Melanocyte of skin (primary cell): ENCODE data around the gene ATP6V0A4. TPM values are rescaled to one million over a fixed set of nuclear protein-coding genes. Genes with fewer than 3 reads are reported as not detected.

ENCODE experiments used
- total RNA-seq, 2 donors: library from RNA; depleted of rRNA; stranded (reverse); fragments of >200 nt; gene quantifications; 2 replicates each; pipeline ENCODE4 v1.2.3, GENCODE V29; 2012

Gene ATP6V0A4
- total RNA-seq: 10 to 100 TPM in 1 of 2 donors, 1 to 10 TPM in 1; 6.0 to 14.8 TPM

GRCh38 chr7:138797715-138798320 lies at the start of gene ATP6V0A4, which contains the start of gene TMEM213:
Gene ATP6V0A4 (minus strand): TSS chr7:138798196. CDS start chr7:138771247, 26,949 bp downstream.
Gene TMEM213 (plus strand): TSS chr7:138797994. CDS start chr7:138798105, 111 bp downstream.

GRCh38 chr7:138700857-138701536 lies 97.0 kb downstream of the ATP6V0A4 start, which contains the start of gene SVOPL:
Gene SVOPL (minus strand): TSS chr7:138701362. CDS start chr7:138679045, 22,317 bp downstream.

Other genes starting within 250 kb of the ATP6V0A4 start
- not detected for gene SVOPL, start 96.8 kb downstream of the ATP6V0A4 start, total RNA-seq
- under 1 TPM in 1 of 2 donors, not detected in 1; under 0.01 TPM for gene TMEM213, start 202 bp downstream of the ATP6V0A4 start, total RNA-seq
- 1 to 10 TPM in 1 of 2 donors, under 1 TPM in 1; 1.00 to 1.0 TPM for gene KIAA1549, start 183.2 kb upstream of the ATP6V0A4 start, total RNA-seq
- gene ZC3HAV1L, start 237.8 kb upstream of the ATP6V0A4 start, total RNA-seq: 10 to 100 TPM; 11.4 to 18.6 TPM